Measurements from ENCODE around the gene UST.

DNA sequence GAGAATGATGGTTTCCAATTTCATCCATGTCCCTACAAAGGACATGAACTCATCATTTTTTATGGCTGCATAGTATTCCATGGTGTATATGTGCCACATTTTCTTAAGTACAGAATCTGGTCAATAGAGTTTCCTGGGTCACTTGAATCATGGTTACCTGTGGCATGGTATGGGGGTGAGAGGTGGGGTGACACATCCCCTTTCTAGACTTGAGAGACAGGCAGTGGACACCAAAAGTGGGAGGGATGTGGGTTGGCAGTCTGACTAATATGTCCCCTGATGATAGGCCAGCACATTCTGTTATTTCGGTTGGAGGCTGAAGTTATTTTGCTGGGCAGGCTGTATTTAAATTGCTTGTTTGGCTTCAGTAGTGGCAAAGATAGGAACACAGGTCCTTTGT, 78.1 kb downstream of the UST start:
- TF ChIP-seq, protein P1, sequence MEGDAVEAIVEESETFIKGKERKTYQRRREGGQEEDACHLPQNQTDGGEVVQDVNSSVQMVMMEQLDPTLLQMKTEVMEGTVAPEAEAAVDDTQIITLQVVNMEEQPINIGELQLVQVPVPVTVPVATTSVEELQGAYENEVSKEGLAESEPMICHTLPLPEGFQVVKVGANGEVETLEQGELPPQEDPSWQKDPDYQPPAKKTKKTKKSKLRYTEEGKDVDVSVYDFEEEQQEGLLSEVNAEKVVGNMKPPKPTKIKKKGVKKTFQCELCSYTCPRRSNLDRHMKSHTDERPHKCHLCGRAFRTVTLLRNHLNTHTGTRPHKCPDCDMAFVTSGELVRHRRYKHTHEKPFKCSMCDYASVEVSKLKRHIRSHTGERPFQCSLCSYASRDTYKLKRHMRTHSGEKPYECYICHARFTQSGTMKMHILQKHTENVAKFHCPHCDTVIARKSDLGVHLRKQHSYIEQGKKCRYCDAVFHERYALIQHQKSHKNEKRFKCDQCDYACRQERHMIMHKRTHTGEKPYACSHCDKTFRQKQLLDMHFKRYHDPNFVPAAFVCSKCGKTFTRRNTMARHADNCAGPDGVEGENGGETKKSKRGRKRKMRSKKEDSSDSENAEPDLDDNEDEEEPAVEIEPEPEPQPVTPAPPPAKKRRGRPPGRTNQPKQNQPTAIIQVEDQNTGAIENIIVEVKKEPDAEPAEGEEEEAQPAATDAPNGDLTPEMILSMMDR (optimal IDR thresholded peaks at IDR 0.05 in 1 of 3, IDR thresholded peaks at IDR 0.05 in 1 of 3, conservative IDR thresholded peaks at IDR 0.05 in 1 of 3; ENCODE audit: extremely low read depth in 1 of 3, insufficient read depth in 2 of 3, low read length in 3 of 3): no peak
- no peak for TF ChIP-seq EZH2 (IDR thresholded peaks at IDR 0.05; ENCODE audit: low read length)
